ENCODE measurements around the gene ANAPC15.
A peak's percentile ranks its signal among the peaks of the same experiment; 100 is the strongest.

The ANAPC15 gene

DNA sequence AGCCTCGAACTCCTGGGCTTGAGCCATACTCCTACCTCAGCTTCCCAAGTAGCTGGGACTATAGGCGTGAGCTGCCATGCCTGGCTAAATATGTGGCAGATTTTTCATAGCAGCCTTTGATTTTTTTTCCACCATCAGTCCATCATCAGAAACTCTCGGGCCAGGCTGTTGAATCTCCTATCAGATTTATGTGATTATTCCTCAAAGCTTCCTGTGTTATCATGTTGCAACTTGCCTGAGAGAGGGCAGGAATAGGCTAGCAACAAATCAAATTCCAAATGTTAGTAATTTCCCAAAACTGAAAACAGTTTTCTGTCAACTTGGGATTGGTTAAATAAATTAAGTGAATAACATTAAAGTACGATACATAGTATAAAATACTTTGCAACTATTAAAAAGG, 28.4 kb downstream of the ANAPC15 start:
- ATAC-seq: no peak

DNA sequence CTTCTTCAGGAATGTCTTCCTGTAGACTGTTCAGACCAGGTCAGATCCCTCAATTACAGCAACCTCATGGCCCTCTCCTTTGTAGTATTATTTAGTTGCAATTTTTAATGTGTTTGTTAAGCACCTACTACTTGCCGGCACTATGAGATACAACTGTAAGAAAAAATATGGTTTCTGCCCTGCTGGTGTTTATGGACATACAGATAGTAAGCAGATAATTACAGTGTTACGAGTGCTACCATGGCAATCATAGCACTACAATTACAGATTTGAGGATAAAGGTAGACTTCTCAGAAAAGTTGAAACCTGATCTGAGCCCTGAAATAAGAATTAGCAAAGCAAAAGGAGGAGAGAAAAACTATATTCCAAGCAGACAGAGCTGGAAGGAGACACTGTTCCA, 29.1 kb downstream of the ANAPC15 start:
- no peak for ATAC-seq

DNA sequence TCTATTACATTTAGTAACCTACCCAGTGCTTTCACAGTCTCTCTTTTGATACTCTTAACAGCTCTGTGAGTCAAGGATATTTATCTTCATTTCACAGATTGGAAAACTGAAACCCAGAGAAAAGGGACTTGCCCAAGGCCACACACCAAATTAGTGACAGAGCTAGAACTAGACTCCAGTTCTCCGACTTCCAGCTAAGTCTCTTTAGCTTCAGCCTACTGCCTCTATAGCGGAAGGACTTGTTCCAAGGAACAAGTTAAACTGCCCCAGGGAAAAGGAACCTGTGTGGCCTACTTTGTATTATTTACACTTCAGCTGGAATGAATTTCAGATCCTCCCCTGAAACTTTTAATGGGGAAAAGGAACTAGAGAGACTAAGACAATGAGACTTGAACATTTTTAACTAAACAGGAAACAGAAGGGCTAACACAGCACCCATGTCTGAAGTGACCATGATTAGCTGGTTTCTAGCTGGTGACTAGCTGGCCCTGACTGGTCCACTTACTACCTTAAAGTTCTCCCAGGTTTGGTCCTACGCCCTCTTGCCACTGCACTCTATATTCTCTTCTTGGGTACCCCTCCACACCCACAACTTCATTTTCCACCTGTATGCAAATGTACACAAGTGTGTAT, 30.6 kb downstream of the ANAPC15 start:
- no peak for ATAC-seq

DNA sequence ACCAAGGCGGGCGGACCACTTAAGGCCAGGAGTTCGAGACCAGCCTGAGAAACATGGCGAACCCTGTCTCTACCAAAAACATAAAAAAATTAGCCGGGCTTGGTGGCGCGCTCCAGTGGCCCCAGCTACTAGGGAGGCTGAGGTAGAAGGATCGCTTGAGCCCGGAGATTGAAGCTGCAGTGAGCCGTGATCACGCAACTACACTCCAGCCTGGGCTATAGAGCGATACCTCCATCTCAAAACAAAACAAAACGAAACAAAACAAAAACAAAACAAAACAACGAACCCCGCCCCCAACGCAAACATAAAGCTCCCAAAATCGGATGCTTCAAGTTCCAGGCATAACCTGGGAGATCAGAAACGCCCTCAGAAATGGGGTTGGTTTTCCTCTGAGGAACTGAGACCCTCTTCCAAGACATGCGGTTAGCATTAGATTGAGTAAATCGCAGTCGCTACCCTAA, 31.3 kb downstream of the ANAPC15 start:
- no peak for ATAC-seq

DNA sequence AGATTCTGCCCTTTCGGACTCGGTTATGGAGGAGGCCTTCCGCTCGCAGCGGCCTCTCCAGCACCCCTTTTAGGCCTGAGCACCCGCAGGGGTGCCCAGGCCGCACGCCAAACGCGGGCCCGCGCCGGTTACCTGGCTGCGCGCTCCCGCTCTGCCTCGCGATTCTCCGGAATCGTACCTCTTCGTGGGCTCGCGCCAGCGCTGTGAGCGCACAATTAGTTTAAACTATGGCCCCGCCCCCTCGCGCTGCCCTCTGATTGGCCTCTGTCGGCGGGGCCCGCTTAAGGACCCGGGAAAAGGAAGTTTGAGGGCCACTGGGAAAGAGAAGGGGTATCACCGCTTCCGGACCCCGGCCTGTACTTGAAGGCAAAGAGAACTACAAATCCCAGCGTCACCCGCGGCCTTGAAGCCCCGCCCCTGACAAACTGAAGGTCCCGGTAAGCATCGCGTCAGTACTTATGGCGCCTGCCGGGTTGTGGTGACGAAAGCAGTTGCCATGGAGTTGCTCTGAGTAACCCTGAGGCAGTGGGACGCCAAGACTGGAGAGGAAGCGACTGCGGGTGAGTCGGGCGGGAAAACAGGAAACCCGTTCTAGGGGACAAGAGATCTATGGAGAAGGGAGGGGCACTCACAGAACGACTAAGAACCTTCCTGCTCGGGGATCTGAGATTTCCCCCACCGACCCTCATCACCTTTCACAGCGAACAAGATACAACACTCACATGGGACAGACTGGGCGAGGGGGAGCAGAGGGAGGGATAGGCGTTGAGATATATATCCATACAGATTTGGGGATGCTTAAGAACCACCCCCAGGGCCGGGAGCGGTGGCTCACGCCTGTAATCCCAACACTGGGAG, 31.9 kb downstream of the ANAPC15 start, which contains the start of the genes LRRC51 and NUMA1:
Gene LRRC51, plus strand, starts transcription at position 525 of the 858 bp plus-strand sequence. CDS start 8,234 bp downstream, outside the sequence.
Gene NUMA1, minus strand, starts transcription at position 217 of the 858 bp plus-strand sequence. CDS start 44,599 bp downstream, outside the sequence.
- peak; percentile 95 for ATAC-seq

DNA sequence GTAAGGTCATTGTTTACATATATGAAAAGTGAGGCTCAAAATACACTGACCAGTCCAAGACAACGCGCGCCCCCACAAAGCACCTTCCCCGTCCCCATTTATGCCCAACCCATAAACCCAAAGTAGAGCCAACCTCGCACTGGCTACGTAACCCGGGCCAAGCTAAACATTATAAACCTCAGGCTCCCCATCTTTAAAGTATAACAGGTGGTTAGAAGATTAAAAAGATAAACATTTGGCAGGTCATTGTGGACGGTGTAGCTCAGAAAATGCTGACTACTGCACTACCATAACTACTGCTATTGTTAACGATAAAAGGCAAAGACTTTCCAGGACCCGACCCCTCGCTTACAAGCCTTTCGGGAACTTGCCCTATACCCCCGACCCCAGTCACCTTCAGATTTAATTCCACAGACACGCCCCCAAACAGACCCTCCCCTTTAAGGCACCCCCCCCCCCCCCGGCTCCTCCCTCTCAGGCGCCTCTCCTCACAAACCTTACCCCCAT, 32.6 kb downstream of the ANAPC15 start:
- ATAC-seq: no peak

DNA sequence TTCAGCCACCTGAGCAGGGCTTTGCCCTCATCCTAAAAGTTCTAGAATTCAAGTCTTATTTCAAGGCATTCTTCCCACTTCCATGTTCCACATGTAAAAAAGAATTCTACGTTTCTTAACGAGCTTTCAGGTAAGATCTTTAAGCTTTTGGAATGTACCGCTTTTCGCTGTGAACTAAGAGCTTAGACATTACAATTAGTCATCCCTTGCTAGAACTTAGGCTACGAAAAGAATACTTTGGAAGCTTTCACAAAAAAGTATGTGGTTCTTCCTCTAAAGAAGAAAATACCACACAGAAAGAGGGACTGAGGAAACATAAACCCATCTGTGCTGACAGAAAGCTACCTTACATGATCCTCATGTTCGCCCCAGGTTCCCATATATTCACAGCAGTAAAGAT, 34.0 kb downstream of the ANAPC15 start:
- no peak for ATAC-seq

DNA sequence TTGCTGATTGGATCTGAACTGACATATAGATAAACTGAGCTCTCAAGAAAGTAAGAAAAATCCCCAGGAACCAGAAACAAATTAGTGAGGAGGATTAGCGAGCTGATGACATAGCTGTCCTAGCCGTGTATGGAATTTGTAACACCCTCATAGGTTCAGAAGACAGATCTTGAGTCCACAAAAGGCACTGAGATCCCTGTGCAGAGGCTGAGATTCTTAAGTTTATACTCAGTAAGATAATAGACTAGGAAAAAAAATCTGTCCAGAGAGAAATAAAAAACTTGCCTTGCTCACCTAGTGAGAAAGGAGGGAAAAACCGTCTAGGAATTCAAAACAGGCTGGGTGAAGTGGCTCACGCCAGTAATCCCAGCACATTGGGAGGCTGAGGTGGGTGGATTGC, 36.7 kb downstream of the ANAPC15 start:
- no peak for ATAC-seq

DNA sequence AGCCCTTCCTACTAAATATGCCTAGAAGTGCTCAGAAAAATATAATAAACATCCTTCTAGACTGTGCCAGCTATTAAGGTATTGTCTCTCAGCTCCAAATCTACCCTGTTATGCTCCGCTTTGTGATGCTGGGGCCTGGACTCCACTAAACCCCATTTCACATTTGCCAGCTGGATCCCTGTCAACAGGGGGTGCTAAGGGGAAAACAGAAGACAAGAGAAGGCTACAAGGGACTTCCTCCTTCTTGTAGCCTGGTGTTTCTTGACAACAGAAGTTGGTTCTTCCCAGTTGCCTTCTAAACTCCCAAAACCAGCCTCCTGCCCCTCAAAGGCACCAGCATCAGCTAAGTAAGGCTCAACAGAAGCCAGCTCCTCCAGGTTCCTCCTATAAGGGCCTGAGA, 37.4 kb downstream of the ANAPC15 start:
- no peak for ATAC-seq

DNA sequence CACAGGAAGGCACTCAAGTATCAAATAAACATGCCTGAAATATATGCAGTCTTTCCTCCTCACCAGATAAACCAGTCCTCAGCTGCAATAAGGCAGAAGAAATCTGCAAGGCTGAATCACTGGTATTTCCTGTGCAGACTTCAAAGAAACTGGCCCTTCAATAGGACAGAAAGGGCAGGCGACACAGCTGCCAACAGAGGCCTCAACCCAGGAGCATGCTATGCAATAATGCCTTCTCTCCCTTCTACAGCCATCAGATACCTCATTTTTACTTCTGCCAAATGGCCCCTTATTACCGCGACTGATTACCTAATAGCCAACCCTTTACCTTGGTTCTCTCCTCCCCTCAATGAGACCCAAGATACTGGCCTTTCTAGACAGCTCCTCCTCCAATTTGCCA, 40.1 kb downstream of the ANAPC15 start:
- peak; percentile 45 to 48 for ATAC-seq

DNA sequence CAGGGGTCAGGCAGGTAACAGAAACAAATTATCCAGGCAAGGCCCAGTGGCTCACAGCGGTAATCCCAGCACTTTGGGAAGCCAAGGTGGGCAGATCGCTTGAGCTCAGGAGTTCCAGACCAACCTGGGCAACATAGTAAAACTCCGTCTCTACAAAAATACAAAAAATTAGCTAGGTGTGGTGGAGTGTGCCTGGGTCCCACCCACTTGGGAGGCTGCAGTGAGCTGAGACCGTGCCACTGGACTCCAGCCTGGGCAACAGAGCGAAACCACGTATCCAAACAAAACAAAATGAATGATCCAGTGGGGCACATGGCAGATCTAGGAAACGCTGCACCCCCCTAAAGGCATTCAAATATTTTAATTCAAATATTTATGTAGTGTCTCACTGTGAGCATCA, 42.0 kb downstream of the ANAPC15 start:
- no peak for ATAC-seq

DNA sequence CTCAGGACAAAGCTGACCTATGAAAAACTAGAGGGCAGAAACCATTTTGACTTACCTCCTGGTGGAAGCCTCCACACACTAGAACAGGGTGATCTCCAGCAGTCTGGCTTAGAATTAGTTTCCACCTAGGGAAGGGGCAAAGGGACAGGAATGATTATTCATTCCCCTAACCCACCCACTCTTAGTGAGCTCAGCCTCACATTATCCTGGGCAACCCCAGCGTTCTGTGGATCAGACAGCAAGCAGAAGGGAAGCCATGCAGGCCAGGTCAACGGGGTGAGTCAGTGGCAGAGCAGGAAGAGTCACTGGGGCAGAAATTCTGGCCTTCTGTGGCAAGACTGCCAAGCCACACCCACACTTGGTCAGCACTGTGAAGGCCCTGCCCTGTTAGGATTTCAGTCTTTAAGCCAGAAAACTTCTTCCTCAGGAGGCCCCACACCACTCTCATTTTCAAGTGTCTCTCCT, 42.7 kb downstream of the ANAPC15 start:
- ATAC-seq: no peak

DNA sequence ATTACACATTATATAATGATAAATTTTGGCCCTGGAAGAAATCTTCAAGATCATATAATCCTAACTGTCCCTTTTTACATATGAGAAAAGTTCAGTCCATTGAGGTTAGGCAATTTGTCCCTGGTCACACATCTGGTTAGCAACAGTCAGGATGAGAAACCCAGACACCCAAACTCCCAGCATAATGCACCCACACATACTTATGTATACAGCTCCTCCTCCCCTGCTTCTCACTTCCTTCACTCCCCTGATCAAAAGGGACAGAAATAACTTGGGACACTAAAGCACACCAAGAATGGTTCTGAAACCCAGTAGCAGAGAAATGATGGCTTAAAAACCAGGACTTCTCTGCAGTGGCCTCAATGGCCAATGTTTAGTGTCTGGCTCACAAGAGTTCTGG, 43.3 kb downstream of the ANAPC15 start:
- ATAC-seq: no peak

DNA sequence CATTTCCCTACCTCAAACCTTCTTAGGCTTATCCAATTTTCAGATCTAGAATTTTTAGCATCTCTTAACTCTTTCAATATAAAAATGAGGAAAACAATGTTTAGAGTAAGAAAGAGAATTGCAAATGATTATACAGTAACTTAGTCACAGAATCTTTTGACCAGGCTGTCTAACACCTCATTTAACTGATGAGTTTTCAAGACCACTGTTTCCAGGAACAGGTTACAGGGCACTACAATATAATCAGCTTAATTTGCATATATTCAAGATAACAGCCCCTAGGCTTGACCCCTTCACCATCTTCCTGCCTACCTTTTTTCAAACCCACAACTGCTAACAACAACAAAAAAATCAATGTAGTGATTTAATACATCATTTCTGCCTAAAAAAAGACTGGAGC, 44.8 kb downstream of the ANAPC15 start:
- peak in 1 of 2 donors; percentile 61 for ATAC-seq

DNA sequence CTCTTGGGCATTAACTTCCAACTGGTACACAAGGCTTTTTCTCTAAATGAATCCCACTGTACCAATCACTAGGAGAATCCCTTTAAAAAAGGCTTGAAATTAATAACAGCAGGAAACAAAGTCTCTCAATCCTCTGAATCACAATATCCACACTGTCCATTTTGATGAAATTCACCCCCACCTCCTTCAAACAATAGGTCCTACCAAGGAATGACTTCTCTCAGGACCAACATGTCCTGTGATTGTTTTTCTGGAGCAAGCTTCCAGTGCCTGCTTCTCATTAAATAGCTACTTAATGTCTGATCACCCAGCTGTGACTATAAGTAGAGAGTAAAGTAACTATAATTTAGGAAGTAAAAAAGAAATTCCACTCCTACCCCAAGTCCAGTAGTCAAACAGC, 45.2 kb downstream of the ANAPC15 start:
- ATAC-seq: no peak

DNA sequence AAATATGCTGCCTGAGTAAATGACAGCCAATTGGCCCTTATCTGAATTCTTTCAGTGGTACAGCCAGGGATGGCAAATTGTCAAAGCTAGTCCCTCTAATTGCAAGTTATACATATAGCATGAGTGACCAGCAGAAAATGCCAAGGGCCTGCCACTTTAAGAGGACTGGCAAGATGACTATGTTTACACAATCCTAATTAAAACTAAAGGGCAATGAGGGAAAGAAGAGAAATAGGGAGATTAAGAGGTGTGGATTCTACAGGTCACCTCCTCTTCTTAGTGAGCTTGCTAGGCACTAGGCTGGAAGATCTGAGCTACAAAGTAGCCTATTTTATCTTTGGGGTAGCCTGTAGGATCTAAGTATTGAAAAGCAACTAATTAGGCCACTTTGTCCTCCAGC, 45.6 kb downstream of the ANAPC15 start:
- ATAC-seq: no peak

DNA sequence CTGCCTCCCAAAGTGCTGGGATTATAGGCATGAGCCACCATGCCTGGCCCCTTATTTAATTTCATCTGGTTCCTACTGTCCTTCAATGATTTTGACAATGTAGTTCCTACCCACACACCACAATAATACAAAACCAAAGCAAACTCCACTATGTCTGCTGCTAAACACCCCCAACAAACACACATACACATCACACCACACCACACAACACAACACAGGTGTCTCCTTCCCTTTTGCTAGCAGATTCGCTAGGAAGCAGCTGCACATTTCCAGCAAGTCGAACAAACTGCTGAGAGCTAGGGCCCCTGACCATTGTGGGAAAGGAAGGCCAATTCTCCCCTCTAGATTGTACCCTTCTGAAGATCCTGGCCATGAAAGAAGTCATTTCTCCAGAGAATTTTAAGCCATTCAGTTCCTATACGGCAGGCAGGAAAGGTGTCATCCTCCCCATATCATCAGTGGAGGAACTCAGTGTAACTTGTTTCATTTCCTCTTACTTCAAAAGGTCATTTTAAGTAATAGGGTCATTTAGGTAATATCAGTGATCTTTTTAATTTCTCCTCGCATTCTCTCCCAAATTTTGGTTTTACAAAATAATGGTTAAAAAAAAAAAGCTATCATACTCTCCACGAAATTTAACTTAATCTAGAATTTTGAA, 50.6 kb downstream of the ANAPC15 start:
- no peak for ATAC-seq

All from activated CD4-positive, CD25-positive, alpha-beta regulatory T cell treated with anti-CD3 and anti-CD28 coated beads, Interleukin-2, amount 50 U/mL, for 24 hours (primary cell).